Measurements from ENCODE around the gene MAGI2.

MAGI2 gene

GRCh38 chr7:78015574-78016260, 1437.8 kb downstream of the MAGI2 start:
- no peak for TF ChIP-seq CTCF (IDR thresholded peaks at IDR 0.05; ENCODE audit: low read depth, low read length, missing control alignments)
- Histone ChIP-seq H3K4me3 (ENCODE audit: low read depth, low read length) (no peak overlapping the region), H3K27ac (no peak overlapping the region), H3K27me3 (replicated peaks) (no peaks in the 10 kb centered on the region), H3K36me3 (replicated peaks) (no peaks in the 10 kb centered on the region)
- DNase-seq, result no peak
- in situ Hi-C loops (cut with HindIII; ENCODE audit: low pct_ligation_motif_present, low sequenced_read_pairs), result no loop called here

GRCh38 chr7:78014401-78014800, 1439.1 kb downstream of the MAGI2 start:
- DNase-seq, result no peak
- H3K4me3 ChIP-seq (ENCODE audit: low read depth, low read length), result no peak overlapping the region
- no peaks in the 10 kb centered on the region for H3K27me3 ChIP-seq (replicated peaks)
- in situ Hi-C loops (cut with HindIII; ENCODE audit: low pct_ligation_motif_present, low sequenced_read_pairs), result no loop called here
- no peak for TF ChIP-seq CTCF (IDR thresholded peaks at IDR 0.05; ENCODE audit: low read depth, low read length, missing control alignments)
- H3K27ac ChIP-seq, result no peak overlapping the region
- H3K36me3 ChIP-seq (replicated peaks), result no peaks in the 10 kb centered on the region

GRCh38 chr7:78013386-78013785, 1440.1 kb downstream of the MAGI2 start:
- no peak overlapping the region for H3K4me3 ChIP-seq (ENCODE audit: low read depth, low read length)
- H3K27ac ChIP-seq, result no peak overlapping the region
- no peak for DNase-seq
- no peaks in the 10 kb centered on the region for H3K27me3 ChIP-seq (replicated peaks)
- no peaks in the 10 kb centered on the region for H3K36me3 ChIP-seq (replicated peaks)
- in situ Hi-C loops (cut with HindIII; ENCODE audit: low pct_ligation_motif_present, low sequenced_read_pairs), result no loop called here
- TF ChIP-seq CTCF (IDR thresholded peaks at IDR 0.05; ENCODE audit: low read depth, low read length, missing control alignments), result no peak

- no peak for DNase-seq
- TF ChIP-seq CTCF (IDR thresholded peaks at IDR 0.05; ENCODE audit: low read depth, low read length, missing control alignments), result no peak
- Histone ChIP-seq H3K27ac (no peak overlapping the region), H3K36me3 (replicated peaks) (no peaks in the 10 kb centered on the region), H3K27me3 (replicated peaks) (no peaks in the 10 kb centered on the region), H3K4me3 (ENCODE audit: low read depth, low read length) (no peak overlapping the region)
- in situ Hi-C loops (cut with HindIII; ENCODE audit: low pct_ligation_motif_present, low sequenced_read_pairs), result no loop called here
Observed at GRCh38 chr7:78011642-78012041, 1441.8 kb downstream of the MAGI2 start.

GRCh38 chr7:78007231-78007630, 1446.2 kb downstream of the MAGI2 start:
- in situ Hi-C loops (cut with HindIII; ENCODE audit: low pct_ligation_motif_present, low sequenced_read_pairs), result no loop called here
- DNase-seq, result no peak

More at GRCh38 chr7:78007231-78007630, 1446.2 kb downstream of the MAGI2 start:
- H3K27ac ChIP-seq, result no peak overlapping the region
- H3K4me3 ChIP-seq (ENCODE audit: low read depth, low read length), result no peak overlapping the region
- H3K27me3 ChIP-seq (replicated peaks), result no peaks in the 10 kb centered on the region
- no peak for TF ChIP-seq CTCF (IDR thresholded peaks at IDR 0.05; ENCODE audit: low read depth, low read length, missing control alignments)
- H3K36me3 ChIP-seq (replicated peaks), result no peaks in the 10 kb centered on the region
